HepG2 (cell line): Measurements from ENCODE around the gene PRM2. TPM values are rescaled to one million over a fixed set of nuclear protein-coding genes. Genes with fewer than 3 reads are reported as not detected.
A peak's percentile ranks its signal among the peaks of the same experiment; 100 is the strongest.

Experiments used
- ARNTL ChIP-seq: sonication (generic); formaldehyde crosslinking; IDR thresholded peaks from 2 replicates; pipeline ENCODE4 v1.4.0; 2020; ENCODE audit warnings: mild to moderate bottlenecking, missing genetic modification reagents
- CC2D1A ChIP-seq: sonication (generic); formaldehyde crosslinking; IDR thresholded peaks from 2 replicates; pipeline ENCODE4 v1.8.1; 2023; ENCODE audit warnings: mild to moderate bottlenecking, missing genetic modification reagents
- FIP1L1 ChIP-seq: fragments of 200-400 bp; formaldehyde crosslinking; IDR thresholded peaks from 2 replicates; pipeline ENCODE4 v1.6.1; 2018; ENCODE audit warnings: low read depth, mild to moderate bottlenecking, low read length, moderate library complexity, borderline replicate concordance; ENCODE audit not compliant: insufficient read depth
- KDM5B ChIP-seq: sonication (generic); formaldehyde crosslinking; IDR thresholded peaks from 2 replicates; pipeline ENCODE4 v1.4.0; 2020; ENCODE audit warnings: missing genetic modification reagents, mild to moderate bottlenecking, borderline replicate concordance
- KLF16 ChIP-seq, 2 experiments: sonication (generic) in 1 of 2; formaldehyde crosslinking in 1 of 2; IDR thresholded peaks; 2 replicates each; pipeline versions ENCODE4 v1.6.1 to v1.8.0; 2016 to 2023; ENCODE audit warnings: missing genetic modification reagents in 2 of 2, missing compliant biosample characterization in 1 of 2
- MAZ ChIP-seq, 2 experiments: sonication (generic) in 1 of 2; formaldehyde crosslinking in 1 of 2; IDR thresholded peaks; 2 replicates each; pipeline versions ENCODE4 v1.5.0 to v1.6.1; 2012 to 2020; ENCODE audit warnings: low read depth in 2 of 2, mild to moderate bottlenecking in 2 of 2, borderline replicate concordance in 1 of 2, improper control_type of control experiment in 1 of 2, low read length in 1 of 2, missing genetic modification reagents in 1 of 2, moderate library complexity in 1 of 2
- NCOR1 ChIP-seq: fragments of 200-600 bp; sonication (generic); IDR thresholded peaks from 2 replicates; pipeline ENCODE4 v1.7.0; 2017; ENCODE audit warnings: antibody characterized with exemption, low read length, borderline replicate concordance
- RFXANK ChIP-seq: IDR thresholded peaks from 2 replicates; pipeline ENCODE4 v1.6.1; 2016
- TARDBP ChIP-seq: sonication (generic); formaldehyde crosslinking; IDR thresholded peaks from 2 replicates; pipeline ENCODE4 v1.8.0; 2022; ENCODE audit warnings: mild to moderate bottlenecking, missing genetic modification reagents
- TBL1XR1 ChIP-seq: fragments of 150-350 bp; IDR thresholded peaks from 2 replicates; pipeline ENCODE4 v1.6.1; 2014; ENCODE audit warnings: borderline replicate concordance, low read length; ENCODE audit not compliant: partially characterized antibody
- ZNF160 ChIP-seq: sonication (generic); formaldehyde crosslinking; IDR thresholded peaks from 2 replicates; pipeline ENCODE4 v1.8.0; 2022; ENCODE audit warnings: mild to moderate bottlenecking, inconsistent platforms, missing genetic modification reagents
- polyA plus RNA-seq, 8 experiments: library from polyadenylated mRNA; depleted of rRNA in 3 of 8; stranded (reverse) in 7 of 8; unstranded in 1 of 8; fragments of >200 nt; fragmentation: Illumina TruSeq in 4 of 8; extraction: Trizol in 4 of 8; gene quantifications; 2 replicates each; pipeline versions ENCODE4 v1.2.1 to v1.2.3, GENCODE V29; 2011 to 2016; ENCODE audit warnings: low read depth in 4 of 8, missing spikeins in 1 of 8, mixed read lengths in 1 of 8; ENCODE audit not compliant: insufficient read depth in 1 of 8
- total RNA-seq, 5 experiments: library from RNA; depleted of rRNA; stranded (reverse); fragments of >200 nt; fragmentation: Illumina TruSeq; extraction: Trizol; gene quantifications; 2 replicates each; pipeline ENCODE4 v1.2.3, GENCODE V29; 2016; ENCODE audit warnings: low read depth in 1 of 5
- TF ChIP-seq, protein P1 (sequence below): sonication (generic); formaldehyde crosslinking; IDR thresholded peaks from 2 replicates; pipeline ENCODE4 v1.8.0; 2022; ENCODE audit warnings: missing genetic modification reagents, mild to moderate bottlenecking, moderate library complexity, borderline replicate concordance
- TF ChIP-seq, protein P2 (sequence below): sonication (generic); formaldehyde crosslinking; conservative IDR thresholded peaks from 2 replicates; pipeline ENCODE4 v1.8.0; 2022; ENCODE audit warnings: mild to moderate bottlenecking, moderate library complexity, missing genetic modification reagents
- TF ChIP-seq, protein P3 (sequence below): IDR thresholded peaks from 2 replicates; pipeline ENCODE4 v1.6.1; 2016; ENCODE audit warnings: low read depth
- TF ChIP-seq, protein P4 (sequence below): sonication (generic); formaldehyde crosslinking; IDR thresholded peaks from 2 replicates; pipeline ENCODE4 v1.4.0; 2020; ENCODE audit warnings: missing genetic modification reagents
- TF ChIP-seq, protein P5 (sequence below): sonication (generic); formaldehyde crosslinking; IDR thresholded peaks from 2 replicates; pipeline ENCODE4 v1.4.0; 2020; ENCODE audit warnings: missing genetic modification reagents

The PRM2 gene
- total and polyA plus RNA-seq, 2 of the 13 experiments (the other 11 are each of a cell fraction or from before 2014, with no cell fraction given), result 0.54 TPM; not detected in 1

DNA sequence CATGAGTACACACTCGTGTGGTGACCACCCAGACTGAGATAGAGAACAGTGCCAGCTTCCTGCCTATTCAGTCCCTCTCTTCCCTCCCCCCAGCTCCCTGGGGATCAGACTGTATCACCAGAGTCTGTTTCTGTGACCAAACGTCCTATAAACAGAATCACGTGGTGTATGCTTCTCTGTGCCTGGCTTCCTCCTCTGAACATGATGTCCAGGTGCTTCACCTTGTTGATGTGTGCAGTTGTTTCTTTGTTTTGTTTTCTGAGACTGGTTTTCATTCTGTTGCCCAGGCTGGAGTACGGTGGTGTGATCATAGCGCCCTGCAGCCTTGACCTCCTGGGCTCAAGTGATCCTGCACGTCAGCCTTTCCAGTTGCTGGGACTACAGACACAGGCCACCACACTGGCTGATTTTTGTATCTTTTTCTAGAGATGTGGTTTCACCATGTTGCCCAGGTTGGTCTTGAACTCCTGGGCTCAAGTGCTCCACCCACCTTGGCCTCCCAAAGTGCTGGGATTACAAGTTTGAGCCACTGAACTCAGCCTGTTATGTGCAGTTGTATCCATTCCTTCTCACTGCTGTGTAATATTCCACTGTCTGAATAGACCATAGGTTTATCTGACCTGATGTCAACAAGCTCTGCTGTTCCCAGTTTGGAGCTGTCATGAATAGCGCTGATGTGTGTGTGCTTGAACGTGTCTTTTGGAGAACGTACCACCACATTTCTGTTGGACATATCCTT lies 33.8 kb upstream of the PRM2 start (continued):
- TF ChIP-seq, protein P1, sequence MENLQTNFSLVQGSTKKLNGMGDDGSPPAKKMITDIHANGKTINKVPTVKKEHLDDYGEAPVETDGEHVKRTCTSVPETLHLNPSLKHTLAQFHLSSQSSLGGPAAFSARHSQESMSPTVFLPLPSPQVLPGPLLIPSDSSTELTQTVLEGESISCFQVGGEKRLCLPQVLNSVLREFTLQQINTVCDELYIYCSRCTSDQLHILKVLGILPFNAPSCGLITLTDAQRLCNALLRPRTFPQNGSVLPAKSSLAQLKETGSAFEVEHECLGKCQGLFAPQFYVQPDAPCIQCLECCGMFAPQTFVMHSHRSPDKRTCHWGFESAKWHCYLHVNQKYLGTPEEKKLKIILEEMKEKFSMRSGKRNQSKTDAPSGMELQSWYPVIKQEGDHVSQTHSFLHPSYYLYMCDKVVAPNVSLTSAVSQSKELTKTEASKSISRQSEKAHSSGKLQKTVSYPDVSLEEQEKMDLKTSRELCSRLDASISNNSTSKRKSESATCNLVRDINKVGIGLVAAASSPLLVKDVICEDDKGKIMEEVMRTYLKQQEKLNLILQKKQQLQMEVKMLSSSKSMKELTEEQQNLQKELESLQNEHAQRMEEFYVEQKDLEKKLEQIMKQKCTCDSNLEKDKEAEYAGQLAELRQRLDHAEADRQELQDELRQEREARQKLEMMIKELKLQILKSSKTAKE (CRISPR knock-in tag), result peak; percentile 90
- TF ChIP-seq TBL1XR1 (peak; percentile 67), CC2D1A (CRISPR knock-in tag) (peak; percentile 95; the same call in 1 of the 2 replicates), RFXANK (CRISPR knock-in tag) (peak; percentile 66; the same call in 1 of the 2 replicates), TARDBP (CRISPR knock-in tag) (peak; percentile 84; the same call in 1 of the 2 replicates), ZNF160 (no peak), KDM5B (CRISPR knock-in tag) (peak; percentile 32; the same call in 1 of the 2 replicates), KLF16 (CRISPR knock-in tag; IDR thresholded peaks at IDR 0.05) (0 out of 4 replicates have a peak, but pooled peaks of 1 of the 2 experiments have one; percentile 57), MAZ (IDR thresholded peaks at IDR 0.05; ENCODE audit: borderline replicate concordance, low read depth, low read length) (peak; percentile 53; the same call in 1 of the 2 replicates), MAZ (CRISPR knock-in tag; IDR thresholded peaks at IDR 0.05; ENCODE audit: low read depth) (no peak), FIP1L1 (no peak), ARNTL (CRISPR knock-in tag) (peak; percentile 91), NCOR1 (peak; percentile 92; the same call in 1 of the 2 replicates)
- TF ChIP-seq, protein P2, sequence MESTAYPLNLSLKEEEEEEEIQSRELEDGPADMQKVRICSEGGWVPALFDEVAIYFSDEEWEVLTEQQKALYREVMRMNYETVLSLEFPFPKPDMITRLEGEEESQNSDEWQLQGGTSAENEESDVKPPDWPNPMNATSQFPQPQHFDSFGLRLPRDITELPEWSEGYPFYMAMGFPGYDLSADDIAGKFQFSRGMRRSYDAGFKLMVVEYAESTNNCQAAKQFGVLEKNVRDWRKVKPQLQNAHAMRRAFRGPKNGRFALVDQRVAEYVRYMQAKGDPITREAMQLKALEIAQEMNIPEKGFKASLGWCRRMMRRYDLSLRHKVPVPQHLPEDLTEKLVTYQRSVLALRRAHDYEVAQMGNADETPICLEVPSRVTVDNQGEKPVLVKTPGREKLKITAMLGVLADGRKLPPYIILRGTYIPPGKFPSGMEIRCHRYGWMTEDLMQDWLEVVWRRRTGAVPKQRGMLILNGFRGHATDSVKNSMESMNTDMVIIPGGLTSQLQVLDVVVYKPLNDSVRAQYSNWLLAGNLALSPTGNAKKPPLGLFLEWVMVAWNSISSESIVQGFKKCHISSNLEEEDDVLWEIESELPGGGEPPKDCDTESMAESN (CRISPR knock-in tag), result peak; percentile 73; the same call in 1 of the 2 replicates
- TF ChIP-seq, protein P3, sequence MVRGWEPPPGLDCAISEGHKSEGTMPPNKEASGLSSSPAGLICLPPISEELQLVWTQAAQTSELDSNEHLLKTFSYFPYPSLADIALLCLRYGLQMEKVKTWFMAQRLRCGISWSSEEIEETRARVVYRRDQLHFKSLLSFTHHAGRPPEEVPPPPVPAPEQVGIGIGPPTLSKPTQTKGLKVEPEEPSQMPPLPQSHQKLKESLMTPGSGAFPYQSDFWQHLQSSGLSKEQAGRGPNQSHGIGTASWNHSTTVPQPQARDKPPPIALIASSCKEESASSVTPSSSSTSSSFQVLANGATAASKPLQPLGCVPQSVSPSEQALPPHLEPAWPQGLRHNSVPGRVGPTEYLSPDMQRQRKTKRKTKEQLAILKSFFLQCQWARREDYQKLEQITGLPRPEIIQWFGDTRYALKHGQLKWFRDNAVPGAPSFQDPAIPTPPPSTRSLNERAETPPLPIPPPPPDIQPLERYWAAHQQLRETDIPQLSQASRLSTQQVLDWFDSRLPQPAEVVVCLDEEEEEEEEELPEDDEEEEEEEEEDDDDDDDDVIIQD (CRISPR knock-in tag), result peak; percentile 69
- TF ChIP-seq, protein P4, sequence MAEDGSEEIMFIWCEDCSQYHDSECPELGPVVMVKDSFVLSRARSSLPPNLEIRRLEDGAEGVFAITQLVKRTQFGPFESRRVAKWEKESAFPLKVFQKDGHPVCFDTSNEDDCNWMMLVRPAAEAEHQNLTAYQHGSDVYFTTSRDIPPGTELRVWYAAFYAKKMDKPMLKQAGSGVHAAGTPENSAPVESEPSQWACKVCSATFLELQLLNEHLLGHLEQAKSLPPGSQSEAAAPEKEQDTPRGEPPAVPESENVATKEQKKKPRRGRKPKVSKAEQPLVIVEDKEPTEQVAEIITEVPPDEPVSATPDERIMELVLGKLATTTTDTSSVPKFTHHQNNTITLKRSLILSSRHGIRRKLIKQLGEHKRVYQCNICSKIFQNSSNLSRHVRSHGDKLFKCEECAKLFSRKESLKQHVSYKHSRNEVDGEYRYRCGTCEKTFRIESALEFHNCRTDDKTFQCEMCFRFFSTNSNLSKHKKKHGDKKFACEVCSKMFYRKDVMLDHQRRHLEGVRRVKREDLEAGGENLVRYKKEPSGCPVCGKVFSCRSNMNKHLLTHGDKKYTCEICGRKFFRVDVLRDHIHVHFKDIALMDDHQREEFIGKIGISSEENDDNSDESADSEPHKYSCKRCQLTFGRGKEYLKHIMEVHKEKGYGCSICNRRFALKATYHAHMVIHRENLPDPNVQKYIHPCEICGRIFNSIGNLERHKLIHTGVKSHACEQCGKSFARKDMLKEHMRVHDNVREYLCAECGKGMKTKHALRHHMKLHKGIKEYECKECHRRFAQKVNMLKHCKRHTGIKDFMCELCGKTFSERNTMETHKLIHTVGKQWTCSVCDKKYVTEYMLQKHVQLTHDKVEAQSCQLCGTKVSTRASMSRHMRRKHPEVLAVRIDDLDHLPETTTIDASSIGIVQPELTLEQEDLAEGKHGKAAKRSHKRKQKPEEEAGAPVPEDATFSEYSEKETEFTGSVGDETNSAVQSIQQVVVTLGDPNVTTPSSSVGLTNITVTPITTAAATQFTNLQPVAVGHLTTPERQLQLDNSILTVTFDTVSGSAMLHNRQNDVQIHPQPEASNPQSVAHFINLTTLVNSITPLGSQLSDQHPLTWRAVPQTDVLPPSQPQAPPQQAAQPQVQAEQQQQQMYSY (CRISPR knock-in tag), result no peak
- TF ChIP-seq, protein P5, sequence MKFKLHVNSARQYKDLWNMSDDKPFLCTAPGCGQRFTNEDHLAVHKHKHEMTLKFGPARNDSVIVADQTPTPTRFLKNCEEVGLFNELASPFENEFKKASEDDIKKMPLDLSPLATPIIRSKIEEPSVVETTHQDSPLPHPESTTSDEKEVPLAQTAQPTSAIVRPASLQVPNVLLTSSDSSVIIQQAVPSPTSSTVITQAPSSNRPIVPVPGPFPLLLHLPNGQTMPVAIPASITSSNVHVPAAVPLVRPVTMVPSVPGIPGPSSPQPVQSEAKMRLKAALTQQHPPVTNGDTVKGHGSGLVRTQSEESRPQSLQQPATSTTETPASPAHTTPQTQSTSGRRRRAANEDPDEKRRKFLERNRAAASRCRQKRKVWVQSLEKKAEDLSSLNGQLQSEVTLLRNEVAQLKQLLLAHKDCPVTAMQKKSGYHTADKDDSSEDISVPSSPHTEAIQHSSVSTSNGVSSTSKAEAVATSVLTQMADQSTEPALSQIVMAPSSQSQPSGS (CRISPR knock-in tag), result peak; percentile 76
